Measurements from ENCODE around the gene HSP90AB1.

The HSP90AB1 gene

DNA sequence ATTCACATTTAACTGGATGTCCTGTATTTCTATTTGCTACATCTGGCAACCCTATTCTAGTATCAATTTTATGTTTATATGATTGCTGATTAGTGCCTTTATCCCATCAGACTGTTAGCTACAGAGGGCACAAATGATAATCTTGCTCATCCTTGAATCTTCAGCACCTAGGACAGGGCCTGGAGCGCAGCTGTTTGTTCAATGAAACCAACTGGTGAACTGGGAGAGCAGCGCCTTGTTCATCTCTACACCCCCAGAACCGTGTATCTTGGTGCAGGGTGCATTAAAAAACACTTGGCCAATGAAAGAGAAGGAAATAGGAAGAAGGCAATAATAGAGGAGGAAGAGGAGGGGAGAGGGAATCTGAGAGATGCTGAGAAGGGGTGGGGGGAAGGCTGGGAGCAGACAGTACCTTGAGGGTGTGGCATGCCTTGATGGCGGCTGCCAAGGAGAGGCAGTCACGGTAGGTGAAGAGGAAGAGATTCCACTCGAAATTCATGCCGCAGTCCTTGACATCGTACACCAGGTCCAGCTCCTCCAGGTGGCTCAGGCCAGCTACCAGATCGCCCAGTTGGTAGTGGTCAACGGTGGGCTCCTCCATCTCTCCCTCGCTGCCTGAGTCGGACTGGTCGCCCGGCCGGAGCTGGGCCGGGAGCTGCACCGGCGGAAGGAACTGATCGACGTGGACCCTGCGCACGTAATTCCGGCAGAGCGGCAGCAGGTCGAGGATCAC, 38.8 kb downstream of the HSP90AB1 start:
- no peak overlapping the region for H3K4me2 ChIP-seq
- TF ChIP-seq Cebpa-rat (IDR thresholded peaks at IDR 0.05): no peak
- H4K20me1 ChIP-seq: peaks cover 0 to 13% (median 0%) of the 10 kb centered on the region in 11 experiments; a peak in 2 of 22 replicates
- no peak overlapping the region for H3K4me3 ChIP-seq
- H3K36me3 ChIP-seq: no peaks in the 10 kb centered on the region
- H3K4me1 ChIP-seq: peaks cover 0 to 7% (median 0%) of the 10 kb centered on the region in 10 experiments; a peak in 3 of 20 replicates
- H3K27me3 ChIP-seq: peaks cover 3 to 36% (median 19%) of the 10 kb centered on the region in 11 experiments; a peak in 11 of 22 replicates
- H3K9ac ChIP-seq: no peak overlapping the region
- no peak overlapping the region for H3K27ac ChIP-seq
- H3K9me3 ChIP-seq (replicated peaks in 1 of 11): no peaks in the 10 kb centered on the region

DNA sequence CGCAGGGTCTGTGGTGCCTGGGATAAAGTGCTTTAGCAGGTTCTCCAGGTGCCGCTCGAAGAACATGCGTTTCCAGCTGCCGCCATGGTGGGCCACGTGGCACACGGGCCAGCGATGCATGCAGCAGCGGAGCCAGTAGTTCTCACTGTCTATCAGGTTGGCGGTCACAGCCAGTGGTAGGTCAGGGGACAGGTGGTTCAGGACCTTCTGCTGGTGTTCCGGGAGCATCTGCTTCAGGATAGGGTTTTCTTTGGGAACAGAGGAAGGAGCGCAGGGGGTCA, 39.3 kb downstream of the HSP90AB1 start:
- Histone ChIP-seq H4K20me1 (peaks cover 0 to 13% (median 0%) of the 10 kb centered on the region in 11 experiments; a peak in 2 of 22 replicates), H3K4me3 (no peak overlapping the region), H3K27me3 (peaks cover 3 to 38% (median 19%) of the 10 kb centered on the region in 11 experiments; a peak in 11 of 22 replicates), H3K4me1 (peaks cover 0 to 7% (median 0%) of the 10 kb centered on the region in 10 experiments; a peak in 3 of 20 replicates), H3K4me2 (no peak overlapping the region), H3K27ac (no peak overlapping the region), H3K9ac (no peak overlapping the region), H3K36me3 (no peaks in the 10 kb centered on the region), H3K9me3 (replicated peaks in 1 of 11) (no peaks in the 10 kb centered on the region)
- no peak for TF ChIP-seq Cebpa-rat (IDR thresholded peaks at IDR 0.05)

DNA sequence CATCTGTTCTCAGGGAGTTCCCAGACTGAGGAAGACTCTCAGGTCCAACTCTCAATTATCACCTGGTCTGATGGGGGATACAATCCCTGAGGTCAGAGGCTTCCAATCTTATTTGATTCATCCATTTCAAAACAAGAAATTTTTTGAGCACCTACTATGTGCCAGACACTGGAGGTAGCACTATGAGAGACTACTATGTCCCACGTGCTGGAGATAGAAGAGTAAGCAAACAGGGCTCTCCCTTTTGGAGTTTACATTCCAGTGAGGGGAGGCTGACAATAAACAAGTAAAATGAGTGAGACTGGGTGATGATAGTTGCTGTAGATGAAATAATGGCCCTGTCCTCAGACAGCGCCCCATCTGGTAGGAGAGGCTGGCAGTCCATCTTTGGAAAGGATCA, 39.8 kb downstream of the HSP90AB1 start:
- Histone ChIP-seq H3K4me2 (no peak overlapping the region), H3K9me3 (replicated peaks in 1 of 11) (no peaks in the 10 kb centered on the region)

DNA sequence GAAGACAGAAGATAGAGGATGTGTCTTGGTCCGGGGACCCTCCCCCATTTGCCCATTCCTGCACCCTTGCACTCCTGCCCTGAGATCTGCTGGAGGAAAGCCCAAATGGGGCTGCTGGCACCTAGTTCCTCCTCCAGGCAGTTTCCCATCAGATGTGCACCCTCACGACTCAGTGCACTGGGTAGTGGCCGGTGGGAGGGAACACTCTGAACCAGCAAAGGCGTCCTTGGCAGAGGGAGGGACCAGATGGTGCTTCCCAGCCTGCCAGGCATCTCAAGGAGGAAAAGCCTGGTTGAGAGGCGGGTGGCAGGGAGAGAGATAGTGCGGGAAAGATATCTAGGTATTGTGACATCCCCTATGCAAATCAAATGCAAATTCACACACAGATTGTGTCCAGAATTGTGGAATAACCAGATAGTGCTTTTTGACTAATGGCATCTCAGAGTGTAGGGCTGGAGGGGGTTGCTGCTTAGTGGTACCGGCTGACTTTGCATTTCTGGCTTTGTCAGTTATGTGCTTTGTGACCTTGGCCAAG, 42.9 kb downstream of the HSP90AB1 start:
- Histone ChIP-seq H3K9ac (no peak overlapping the region), H3K27me3 (peaks cover 0 to 20% (median 4%) of the 10 kb centered on the region in 11 experiments; a peak in 8 of 22 replicates), H3K9me3 (replicated peaks in 1 of 11) (no peaks in the 10 kb centered on the region), H3K27ac (no peak overlapping the region), H3K4me2 (no peak overlapping the region), H3K4me3 (no peak overlapping the region), H3K4me1 (no peaks in the 10 kb centered on the region), H4K20me1 (peaks cover 0 to 13% (median 0%) of the 10 kb centered on the region in 11 experiments; a peak in 5 of 22 replicates), H3K36me3 (no peaks in the 10 kb centered on the region)
- TF ChIP-seq Cebpa-rat (IDR thresholded peaks at IDR 0.05): no peak

More for the DNA sequence above, 39.8 kb downstream of the HSP90AB1 start:
- peaks cover 3 to 38% (median 19%) of the 10 kb centered on the region in 11 experiments; a peak in 11 of 22 replicates for H3K27me3 ChIP-seq
- H3K36me3 ChIP-seq: no peaks in the 10 kb centered on the region
- H3K9ac ChIP-seq: no peak overlapping the region
- peaks cover 0 to 13% (median 0%) of the 10 kb centered on the region in 11 experiments; a peak in 2 of 22 replicates for H4K20me1 ChIP-seq
- H3K27ac ChIP-seq: no peak overlapping the region
- H3K4me3 ChIP-seq: no peak overlapping the region
- TF ChIP-seq Cebpa-rat (IDR thresholded peaks at IDR 0.05): no peak
- H3K4me1 ChIP-seq: peaks cover 0 to 7% (median 0%) of the 10 kb centered on the region in 10 experiments; a peak in 3 of 20 replicates

DNA sequence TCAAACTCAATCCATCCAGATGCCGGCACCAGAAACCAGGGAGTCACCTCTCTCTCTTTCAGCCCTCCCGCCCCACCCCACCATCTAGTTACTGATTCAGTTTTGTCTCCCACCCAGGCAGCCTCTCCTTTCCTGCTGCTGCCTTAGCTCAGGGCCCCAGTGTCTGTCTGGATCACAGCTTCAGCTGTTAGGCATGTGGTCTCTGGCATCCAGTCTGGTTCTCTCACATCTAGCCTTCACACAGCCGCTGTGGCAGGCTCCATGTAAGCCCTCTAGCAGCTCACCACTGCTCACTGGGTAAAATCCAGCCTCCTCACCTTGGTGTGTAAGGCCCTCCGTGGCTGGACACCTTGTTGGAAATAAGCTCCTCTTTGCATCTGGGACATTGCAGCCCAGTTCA, 44.9 kb downstream of the HSP90AB1 start:
- no peak for TF ChIP-seq Cebpa-rat (IDR thresholded peaks at IDR 0.05)
- H3K27ac ChIP-seq: no peak overlapping the region
- H3K36me3 ChIP-seq: no peaks in the 10 kb centered on the region
- H4K20me1 ChIP-seq: peaks cover 0 to 31% (median 9%) of the 10 kb centered on the region in 11 experiments; a peak in 12 of 22 replicates
- no peak overlapping the region for H3K4me2 ChIP-seq
- peaks cover 13 to 35% (median 17%) of the 10 kb centered on the region in 11 experiments for H3K27me3 ChIP-seq
- no peak overlapping the region for H3K9ac ChIP-seq
- no peak overlapping the region for H3K4me3 ChIP-seq
- no peaks in the 10 kb centered on the region for H3K9me3 ChIP-seq (replicated peaks in 1 of 11)
- H3K4me1 ChIP-seq: no peaks in the 10 kb centered on the region

DNA sequence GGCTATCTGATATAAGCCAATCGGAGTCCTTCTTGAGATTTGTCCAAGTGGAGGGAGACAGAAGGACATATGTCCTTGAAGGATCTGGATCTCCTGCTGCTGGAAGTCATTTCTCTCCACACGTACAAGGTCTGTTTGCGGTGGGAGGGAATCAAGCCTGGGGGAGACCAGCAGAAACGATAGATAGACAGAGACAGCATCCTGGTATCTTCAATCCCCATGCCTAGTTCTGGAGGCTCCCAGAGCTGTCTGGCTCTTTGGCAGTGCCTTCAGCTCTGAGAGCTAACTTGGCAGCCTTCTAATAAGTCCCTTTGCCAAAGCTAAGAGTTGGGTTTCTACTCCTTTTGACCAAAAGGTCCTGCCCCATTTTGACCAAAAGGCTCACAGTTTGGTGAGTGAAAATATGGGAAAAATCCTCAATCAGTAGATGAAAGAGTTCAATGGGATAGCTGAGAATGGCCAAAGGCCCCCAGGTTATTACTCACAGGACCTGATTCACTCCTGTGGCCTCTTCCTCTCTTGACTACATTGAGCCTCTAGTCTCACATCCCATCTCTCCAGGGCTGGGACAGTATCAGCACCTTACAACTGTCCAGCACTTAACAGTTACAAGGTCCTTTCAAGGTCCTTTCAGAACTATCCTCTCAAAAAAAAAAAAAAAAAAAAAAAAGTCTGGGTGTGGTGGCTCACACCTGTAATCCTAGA, 45.9 kb downstream of the HSP90AB1 start:
- Histone ChIP-seq H3K27me3 (peaks cover 23 to 45% (median 26%) of the 10 kb centered on the region in 11 experiments), H4K20me1 (peaks cover 0 to 35% (median 18%) of the 10 kb centered on the region in 11 experiments; a peak in 16 of 22 replicates), H3K27ac (no peak overlapping the region), H3K4me2 (no peak overlapping the region), H3K4me1 (no peaks in the 10 kb centered on the region), H3K9ac (no peak overlapping the region), H3K9me3 (replicated peaks in 1 of 11) (no peaks in the 10 kb centered on the region), H3K4me3 (no peak overlapping the region), H3K36me3 (0 out of 22 replicates have a peak, but pooled peaks cover 0 to under 1% (median 0%) of the 10 kb centered on the region in 11 experiments)
- no peak for TF ChIP-seq Cebpa-rat (IDR thresholded peaks at IDR 0.05)

DNA sequence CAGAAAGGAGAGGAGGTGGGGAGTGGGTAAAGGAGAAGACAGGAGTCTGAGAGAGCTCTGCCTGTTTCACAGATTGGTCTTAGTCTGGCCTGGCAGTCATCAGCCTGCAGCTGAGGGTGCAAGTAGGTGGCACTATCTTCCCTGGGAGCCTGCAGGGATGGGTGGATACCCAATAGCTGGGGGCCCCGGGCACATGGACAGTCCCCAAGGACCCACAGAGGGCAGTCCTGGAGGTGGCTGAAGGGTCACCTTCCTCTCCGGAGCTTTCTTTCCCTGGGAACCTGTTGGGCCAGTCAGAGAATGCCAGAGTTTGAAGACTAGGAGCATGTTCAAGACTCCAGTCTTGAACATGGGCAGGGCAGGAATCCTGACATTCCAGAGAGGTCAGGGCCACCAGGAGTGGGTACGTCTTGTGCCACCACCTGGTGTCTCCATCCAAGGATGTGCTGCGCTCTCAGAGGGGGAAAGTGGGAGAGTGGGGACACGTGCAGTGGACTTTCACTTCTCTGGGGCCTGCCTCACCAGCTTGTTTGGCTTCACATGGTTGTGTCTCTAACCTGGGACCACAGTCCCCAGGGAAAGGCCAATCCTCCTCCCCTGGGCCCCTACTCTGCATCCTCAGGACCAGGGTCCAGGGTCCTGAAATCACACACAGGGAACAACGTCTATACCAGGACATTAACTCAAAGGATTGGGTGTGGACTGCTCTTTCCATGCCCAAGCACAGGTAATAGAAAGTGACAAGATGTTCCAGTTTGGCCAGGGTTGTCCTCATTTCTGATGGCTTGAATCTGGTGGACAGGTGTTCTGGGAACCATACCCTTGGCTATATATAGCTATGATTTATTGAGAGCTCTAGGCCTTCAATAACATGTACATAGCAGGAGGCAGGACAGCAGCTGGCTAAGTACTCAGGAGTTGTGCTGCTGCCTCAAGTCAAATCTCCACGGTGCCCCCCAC, 48.2 kb downstream of the HSP90AB1 start:
- Histone ChIP-seq H3K9me3 (replicated peaks in 1 of 11) (no peaks in the 10 kb centered on the region), H3K4me2 (no peak overlapping the region), H3K27me3 (peaks cover 38 to 59% (median 44%) of the 10 kb centered on the region in 11 experiments), H4K20me1 (peaks cover 0 to 50% (median 33%) of the 10 kb centered on the region in 11 experiments; a peak in 17 of 22 replicates), H3K4me3 (no peak overlapping the region), H3K36me3 (peaks cover 2 to 20% (median 6%) of the 10 kb centered on the region in 11 experiments; a peak in 21 of 22 replicates), H3K4me1 (no peaks in the 10 kb centered on the region), H3K9ac (no peak overlapping the region), H3K27ac (no peak overlapping the region)
- TF ChIP-seq Cebpa-rat (IDR thresholded peaks at IDR 0.05): no peak

Data from BLaER1 treated with 17β-estradiol and CSF1 and Interleukin-3, amounts not matched to agents 10 nM and 100 nM (cell line).